GM12891 (cell line): ENCODE results near the gene RHEBL1.

Source experiments
- PAX5 ChIP-seq: IDR thresholded peaks from 2 replicates; pipeline ENCODE4 v1.6.1; 2011; ENCODE audit warnings: low read length, moderate library complexity, mild to moderate bottlenecking; ENCODE audit not compliant: insufficient read depth, severe bottlenecking
- POLR2A ChIP-seq: IDR thresholded peaks from 2 replicates; pipeline ENCODE4 v1.6.1; 2011; ENCODE audit warnings: low read depth, low read length, control low read depth
- POLR2AphosphoS5 ChIP-seq: IDR thresholded peaks from 2 replicates; pipeline ENCODE4 v1.6.1; 2011; ENCODE audit warnings: low read depth, low read length, control low read depth
- POU2F2 ChIP-seq: IDR thresholded peaks from 2 replicates; pipeline ENCODE4 v1.6.1; 2011; ENCODE audit warnings: low read depth, mild to moderate bottlenecking, control low read depth, low read length, moderate library complexity
- SPI1 ChIP-seq: IDR thresholded peaks from 2 replicates; pipeline ENCODE4 v1.6.1; 2011; ENCODE audit warnings: low read depth, low read length, control low read depth
- TAF1 ChIP-seq: IDR thresholded peaks from 2 replicates; pipeline ENCODE4 v1.6.1; 2011; ENCODE audit warnings: low read depth, low read length, control low read depth

- TF ChIP-seq POLR2AphosphoS5 (no peak), POLR2A (no peak), TAF1 (no peak), POU2F2 (no peak), SPI1 (no peak), PAX5 (no peak)
Observed at GRCh38 chr12:49036029-49036428, 33.8 kb downstream of the RHEBL1 start.
